ENCODE data around the gene MAP4K3.

The MAP4K3 gene

DNA sequence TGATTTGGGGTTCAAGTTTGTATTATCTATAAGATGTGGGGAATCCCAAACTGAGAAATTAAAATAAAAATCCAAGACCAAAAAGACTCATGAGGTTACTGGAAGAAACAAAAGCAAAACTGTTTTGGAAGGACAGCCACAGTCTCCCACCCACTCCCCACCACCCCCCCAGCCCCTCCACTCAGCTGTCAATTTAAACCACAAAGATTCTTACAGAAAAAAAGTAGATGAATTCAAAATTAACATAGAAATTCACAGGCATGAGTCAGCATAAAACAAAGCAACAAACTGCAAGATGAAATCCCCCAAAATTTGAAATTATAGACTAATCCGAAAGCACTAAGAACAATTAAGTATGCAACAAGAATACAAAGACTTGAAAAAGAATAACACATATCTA lies 12.1 kb downstream of the MAP4K3 start:
- ChIA-PET POLR2A (no interaction called here), CTCF (no interaction called here)
- Histone ChIP-seq H3K36me3 (ENCODE audit: control insufficient read depth in 2 of 2, insufficient read depth in 1 of 2, low read length in 2 of 2) (no peaks in the 10 kb centered on the region), H3K9me3 (ENCODE audit: control insufficient read depth, insufficient read depth, low read depth, low read length) (no peaks in the 10 kb centered on the region), H3K4me1 (ENCODE audit: control insufficient read depth, insufficient read depth, low read length) (peaks cover 12% of the 10 kb centered on the region), H3K4me3 (ENCODE audit: low read depth, low read length) (no peak overlapping the region), H3K27ac (ENCODE audit: extremely low read depth, low read depth, low read length) (no peak overlapping the region)
- TF ChIP-seq, protein P1, sequence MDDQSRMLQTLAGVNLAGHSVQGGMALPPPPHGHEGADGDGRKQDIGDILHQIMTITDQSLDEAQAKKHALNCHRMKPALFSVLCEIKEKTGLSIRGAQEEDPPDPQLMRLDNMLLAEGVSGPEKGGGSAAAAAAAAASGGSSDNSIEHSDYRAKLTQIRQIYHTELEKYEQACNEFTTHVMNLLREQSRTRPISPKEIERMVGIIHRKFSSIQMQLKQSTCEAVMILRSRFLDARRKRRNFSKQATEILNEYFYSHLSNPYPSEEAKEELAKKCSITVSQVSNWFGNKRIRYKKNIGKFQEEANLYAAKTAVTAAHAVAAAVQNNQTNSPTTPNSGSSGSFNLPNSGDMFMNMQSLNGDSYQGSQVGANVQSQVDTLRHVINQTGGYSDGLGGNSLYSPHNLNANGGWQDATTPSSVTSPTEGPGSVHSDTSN (CRISPR knock-in tag; IDR thresholded peaks at IDR 0.05): no peak
- TF ChIP-seq KLF10 (tag by site-specific recombination; IDR thresholded peaks at IDR 0.05) (no peak), ZNF670 (tag by site-specific recombination; IDR thresholded peaks at IDR 0.05; ENCODE audit: low read depth) (no peak), ZNF24 (tag by site-specific recombination; IDR thresholded peaks at IDR 0.05) (no peak), KLF16 (tag by site-specific recombination; IDR thresholded peaks at IDR 0.05) (no peak), ZSCAN16 (tag by site-specific recombination; IDR thresholded peaks at IDR 0.05) (no peak), ZNF76 (tag by site-specific recombination; IDR thresholded peaks at IDR 0.05; ENCODE audit: borderline replicate concordance, low read depth) (no peak), ZNF549 (tag by site-specific recombination; IDR thresholded peaks at IDR 0.05) (no peak), BCL11A (tag by site-specific recombination; IDR thresholded peaks at IDR 0.05; ENCODE audit: low read depth) (no peak), ZFP69B (tag by site-specific recombination; IDR thresholded peaks at IDR 0.05) (no peak), ZNF324 (tag by site-specific recombination; IDR thresholded peaks at IDR 0.05) (no peak)
- TF ChIP-seq, protein P2, sequence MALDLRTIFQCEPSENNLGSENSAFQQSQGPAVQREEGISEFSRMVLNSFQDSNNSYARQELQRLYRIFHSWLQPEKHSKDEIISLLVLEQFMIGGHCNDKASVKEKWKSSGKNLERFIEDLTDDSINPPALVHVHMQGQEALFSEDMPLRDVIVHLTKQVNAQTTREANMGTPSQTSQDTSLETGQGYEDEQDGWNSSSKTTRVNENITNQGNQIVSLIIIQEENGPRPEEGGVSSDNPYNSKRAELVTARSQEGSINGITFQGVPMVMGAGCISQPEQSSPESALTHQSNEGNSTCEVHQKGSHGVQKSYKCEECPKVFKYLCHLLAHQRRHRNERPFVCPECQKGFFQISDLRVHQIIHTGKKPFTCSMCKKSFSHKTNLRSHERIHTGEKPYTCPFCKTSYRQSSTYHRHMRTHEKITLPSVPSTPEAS (tag by site-specific recombination; IDR thresholded peaks at IDR 0.05): no peak
- TF ChIP-seq, protein P3, sequence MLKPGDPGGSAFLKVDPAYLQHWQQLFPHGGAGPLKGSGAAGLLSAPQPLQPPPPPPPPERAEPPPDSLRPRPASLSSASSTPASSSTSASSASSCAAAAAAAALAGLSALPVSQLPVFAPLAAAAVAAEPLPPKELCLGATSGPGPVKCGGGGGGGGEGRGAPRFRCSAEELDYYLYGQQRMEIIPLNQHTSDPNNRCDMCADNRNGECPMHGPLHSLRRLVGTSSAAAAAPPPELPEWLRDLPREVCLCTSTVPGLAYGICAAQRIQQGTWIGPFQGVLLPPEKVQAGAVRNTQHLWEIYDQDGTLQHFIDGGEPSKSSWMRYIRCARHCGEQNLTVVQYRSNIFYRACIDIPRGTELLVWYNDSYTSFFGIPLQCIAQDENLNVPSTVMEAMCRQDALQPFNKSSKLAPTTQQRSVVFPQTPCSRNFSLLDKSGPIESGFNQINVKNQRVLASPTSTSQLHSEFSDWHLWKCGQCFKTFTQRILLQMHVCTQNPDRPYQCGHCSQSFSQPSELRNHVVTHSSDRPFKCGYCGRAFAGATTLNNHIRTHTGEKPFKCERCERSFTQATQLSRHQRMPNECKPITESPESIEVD (tag by site-specific recombination; IDR thresholded peaks at IDR 0.05): no peak
- TF ChIP-seq, protein P4, sequence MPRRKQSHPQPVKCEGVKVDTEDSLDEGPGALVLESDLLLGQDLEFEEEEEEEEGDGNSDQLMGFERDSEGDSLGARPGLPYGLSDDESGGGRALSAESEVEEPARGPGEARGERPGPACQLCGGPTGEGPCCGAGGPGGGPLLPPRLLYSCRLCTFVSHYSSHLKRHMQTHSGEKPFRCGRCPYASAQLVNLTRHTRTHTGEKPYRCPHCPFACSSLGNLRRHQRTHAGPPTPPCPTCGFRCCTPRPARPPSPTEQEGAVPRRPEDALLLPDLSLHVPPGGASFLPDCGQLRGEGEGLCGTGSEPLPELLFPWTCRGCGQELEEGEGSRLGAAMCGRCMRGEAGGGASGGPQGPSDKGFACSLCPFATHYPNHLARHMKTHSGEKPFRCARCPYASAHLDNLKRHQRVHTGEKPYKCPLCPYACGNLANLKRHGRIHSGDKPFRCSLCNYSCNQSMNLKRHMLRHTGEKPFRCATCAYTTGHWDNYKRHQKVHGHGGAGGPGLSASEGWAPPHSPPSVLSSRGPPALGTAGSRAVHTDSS (tag by site-specific recombination; IDR thresholded peaks at IDR 0.05): no peak
- TF ChIP-seq, protein P5, sequence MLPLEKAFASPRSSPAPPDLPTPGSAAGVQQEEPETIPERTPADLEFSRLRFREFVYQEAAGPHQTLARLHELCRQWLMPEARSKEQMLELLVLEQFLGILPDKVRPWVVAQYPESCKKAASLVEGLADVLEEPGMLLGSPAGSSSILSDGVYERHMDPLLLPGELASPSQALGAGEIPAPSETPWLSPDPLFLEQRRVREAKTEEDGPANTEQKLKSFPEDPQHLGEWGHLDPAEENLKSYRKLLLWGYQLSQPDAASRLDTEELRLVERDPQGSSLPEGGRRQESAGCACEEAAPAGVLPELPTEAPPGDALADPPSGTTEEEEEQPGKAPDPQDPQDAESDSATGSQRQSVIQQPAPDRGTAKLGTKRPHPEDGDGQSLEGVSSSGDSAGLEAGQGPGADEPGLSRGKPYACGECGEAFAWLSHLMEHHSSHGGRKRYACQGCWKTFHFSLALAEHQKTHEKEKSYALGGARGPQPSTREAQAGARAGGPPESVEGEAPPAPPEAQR (tag by site-specific recombination; IDR thresholded peaks at IDR 0.05): no peak

DNA sequence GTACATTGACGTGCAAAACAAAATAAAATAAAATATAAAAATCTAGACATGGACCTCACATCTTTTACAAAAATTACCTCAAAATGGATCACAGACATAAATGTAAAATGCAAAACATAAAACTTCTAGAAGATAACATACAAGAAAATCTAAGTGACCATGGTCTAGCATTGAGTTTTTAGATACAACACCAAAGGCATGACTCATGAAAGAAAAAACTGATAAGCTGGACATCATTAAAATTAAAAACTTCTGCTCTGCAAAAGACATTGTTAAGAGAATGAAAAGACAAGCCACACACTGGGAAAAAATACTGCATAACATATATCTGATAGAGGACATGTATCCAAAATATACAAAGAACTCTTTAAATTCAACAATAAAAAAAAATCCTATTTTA lies 14.4 kb downstream of the MAP4K3 start:
- POLR2A ChIA-PET: no interaction called here

More for the DNA sequence above, 14.4 kb downstream of the MAP4K3 start:
- no peaks in the 10 kb centered on the region for H3K36me3 ChIP-seq (ENCODE audit: control insufficient read depth in 2 of 2, insufficient read depth in 1 of 2, low read length in 2 of 2)
- H3K4me3 ChIP-seq (ENCODE audit: low read depth, low read length): no peak overlapping the region
- no peaks in the 10 kb centered on the region for H3K9me3 ChIP-seq (ENCODE audit: control insufficient read depth, insufficient read depth, low read depth, low read length)
- no peak for TF ChIP-seq ZFP37 (tag by site-specific recombination; IDR thresholded peaks at IDR 0.05)
- no peak for TF ChIP-seq ZSCAN23 (tag by site-specific recombination; IDR thresholded peaks at IDR 0.05)
- no peak for TF ChIP-seq ZNF223 (tag by site-specific recombination; IDR thresholded peaks at IDR 0.05)
- TF ChIP-seq, protein P4 (tag by site-specific recombination; IDR thresholded peaks at IDR 0.05): no peak
- no peak for TF ChIP-seq ZNF266 (tag by site-specific recombination; IDR thresholded peaks at IDR 0.05; ENCODE audit: low read depth)
- CTCF ChIA-PET: interaction anchor here (0.6 to 1.0 kb wide), 2 partner anchors 10 to 81 kb away, joined by 4 to 5 read pairs; no protein-coding TSS in a partner anchor
- no peak overlapping the region for H3K27ac ChIP-seq (ENCODE audit: extremely low read depth, low read depth, low read length)
- peaks cover 10% of the 10 kb centered on the region for H3K4me1 ChIP-seq (ENCODE audit: control insufficient read depth, insufficient read depth, low read length)
